CD4-positive, alpha-beta T cell treated with Interleukin-21 for 1 hour (primary cell): ENCODE measurements around the gene USP30.
"Not testable (repeated sequence)": the region's sequence is repeated elsewhere in the genome, so short reads cannot be mapped to it uniquely, and the experiment has no call there.

Experiments used
- DNase-seq: peaks from one replicate; pipeline ENCODE4 v3.0.0-alpha.2; 2020

Gene USP30

GRCh38 chr12:109053382-109054123 is 1.2 kb downstream of the USP30 start:
- DNase-seq: peak; percentile 74

- DNase-seq: not testable (repeated sequence)
Observed at GRCh38 chr12:109054124-109054513, 1.7 kb downstream of the USP30 start.

GRCh38 chr12:109054520-109054919 is 2.1 kb downstream of the USP30 start:
- DNase-seq: no peak

GRCh38 chr12:109056891-109057290 is 4.5 kb downstream of the USP30 start:
- no peak for DNase-seq

- no peak for DNase-seq
Observed at GRCh38 chr12:109057376-109057775, 5.0 kb downstream of the USP30 start.

- no peak for DNase-seq
Observed at GRCh38 chr12:109058773-109059172, 6.4 kb downstream of the USP30 start.

GRCh38 chr12:109064143-109064542 is 11.8 kb downstream of the USP30 start:
- DNase-seq: no peak

- no peak for DNase-seq
Observed at GRCh38 chr12:109065154-109065852, 12.9 kb downstream of the USP30 start.

- no peak for DNase-seq
Observed at GRCh38 chr12:109065853-109066193, 13.4 kb downstream of the USP30 start.

- DNase-seq: no peak
Observed at GRCh38 chr12:109069307-109070271, 17.2 kb downstream of the USP30 start.

GRCh38 chr12:109074866-109075265 is 22.5 kb downstream of the USP30 start:
- DNase-seq: no peak

- DNase-seq: no peak
Observed at GRCh38 chr12:109082751-109083150, 30.4 kb downstream of the USP30 start.

- no peak for DNase-seq
Observed at GRCh38 chr12:109084425-109084824, 32.0 kb downstream of the USP30 start.

GRCh38 chr12:109085590-109085989 is 33.2 kb downstream of the USP30 start:
- no peak for DNase-seq

GRCh38 chr12:109087250-109087649 is 34.9 kb downstream of the USP30 start:
- DNase-seq: no peak

GRCh38 chr12:109088818-109089217 is 36.4 kb downstream of the USP30 start:
- DNase-seq: no peak

- DNase-seq: no peak
Observed at GRCh38 chr12:109089683-109090082, 37.3 kb downstream of the USP30 start.

GRCh38 chr12:109092497-109093021 is 40.2 kb downstream of the USP30 start:
- no peak for DNase-seq

- DNase-seq: peak; percentile 96
Observed at GRCh38 chr12:109093022-109093918, 40.9 kb downstream of the USP30 start, which contains the start of gene ALKBH2. Gene ALKBH2 (minus strand): TSS chr12:109093472. CDS start chr12:109092786, 686 bp downstream.

GRCh38 chr12:109097140-109097434 is 44.7 kb downstream of the USP30 start:
- no peak for DNase-seq

GRCh38 chr12:109097435-109098182 is 45.2 kb downstream of the USP30 start, which contains the start of gene UNG:
Gene UNG (plus strand): TSS chr12:109097597. CDS start chr12:109097680, 83 bp downstream.
- DNase-seq: peak; percentile 97
